ENCODE results near the gene TANGO2. TPM values are rescaled to one million over a fixed set of nuclear protein-coding genes. Genes with fewer than 3 reads are reported as not detected.
A peak's percentile ranks its signal among the peaks of the same experiment; 100 is the strongest.

TANGO2 gene
- total and polyA plus RNA-seq, 9 of the 15 experiments (the other 6 are each of a cell fraction or from before 2014, with no cell fraction given) = 15.5 to 94.9 (median 70.1) TPM

DNA sequence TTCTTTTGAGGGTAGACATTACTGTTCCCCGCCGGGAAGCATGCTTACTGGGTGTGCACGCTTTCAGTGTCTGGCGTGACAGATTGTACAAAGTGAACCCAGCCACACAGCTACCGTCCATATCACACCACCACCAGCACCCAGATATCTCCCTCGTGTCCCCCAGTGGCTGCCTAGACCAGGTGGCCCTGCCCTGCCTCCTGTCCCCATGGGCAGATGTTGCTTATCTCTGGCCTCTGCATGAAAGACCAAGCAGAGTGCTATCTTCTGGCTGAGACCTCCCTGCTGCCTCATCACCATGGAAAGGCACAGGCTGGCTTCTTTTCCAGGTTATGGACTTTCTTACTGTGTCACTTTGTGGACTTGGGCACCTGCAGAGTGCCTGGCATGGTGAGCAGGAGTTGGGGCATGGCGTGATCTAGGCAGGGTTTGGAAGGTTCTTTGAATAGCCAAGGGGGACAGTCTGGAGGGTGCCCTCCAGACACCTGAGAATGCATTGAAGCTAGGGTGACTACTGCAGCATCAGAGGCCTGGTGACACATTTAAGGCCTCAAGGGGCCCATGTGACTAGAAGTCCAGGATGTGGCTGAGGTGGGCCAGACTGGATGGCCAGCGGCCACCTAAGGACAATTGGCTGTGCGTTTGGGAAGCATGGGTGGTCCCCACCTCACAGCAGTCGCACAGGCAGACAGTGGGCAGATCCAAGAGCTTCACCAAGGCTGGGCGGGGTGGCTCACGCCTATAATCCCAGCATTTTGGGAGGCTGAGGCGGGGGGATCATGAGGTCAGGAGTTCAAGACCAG is 4.7 kb downstream of the TANGO2 start (continued):
- TF ChIP-seq, protein P1, sequence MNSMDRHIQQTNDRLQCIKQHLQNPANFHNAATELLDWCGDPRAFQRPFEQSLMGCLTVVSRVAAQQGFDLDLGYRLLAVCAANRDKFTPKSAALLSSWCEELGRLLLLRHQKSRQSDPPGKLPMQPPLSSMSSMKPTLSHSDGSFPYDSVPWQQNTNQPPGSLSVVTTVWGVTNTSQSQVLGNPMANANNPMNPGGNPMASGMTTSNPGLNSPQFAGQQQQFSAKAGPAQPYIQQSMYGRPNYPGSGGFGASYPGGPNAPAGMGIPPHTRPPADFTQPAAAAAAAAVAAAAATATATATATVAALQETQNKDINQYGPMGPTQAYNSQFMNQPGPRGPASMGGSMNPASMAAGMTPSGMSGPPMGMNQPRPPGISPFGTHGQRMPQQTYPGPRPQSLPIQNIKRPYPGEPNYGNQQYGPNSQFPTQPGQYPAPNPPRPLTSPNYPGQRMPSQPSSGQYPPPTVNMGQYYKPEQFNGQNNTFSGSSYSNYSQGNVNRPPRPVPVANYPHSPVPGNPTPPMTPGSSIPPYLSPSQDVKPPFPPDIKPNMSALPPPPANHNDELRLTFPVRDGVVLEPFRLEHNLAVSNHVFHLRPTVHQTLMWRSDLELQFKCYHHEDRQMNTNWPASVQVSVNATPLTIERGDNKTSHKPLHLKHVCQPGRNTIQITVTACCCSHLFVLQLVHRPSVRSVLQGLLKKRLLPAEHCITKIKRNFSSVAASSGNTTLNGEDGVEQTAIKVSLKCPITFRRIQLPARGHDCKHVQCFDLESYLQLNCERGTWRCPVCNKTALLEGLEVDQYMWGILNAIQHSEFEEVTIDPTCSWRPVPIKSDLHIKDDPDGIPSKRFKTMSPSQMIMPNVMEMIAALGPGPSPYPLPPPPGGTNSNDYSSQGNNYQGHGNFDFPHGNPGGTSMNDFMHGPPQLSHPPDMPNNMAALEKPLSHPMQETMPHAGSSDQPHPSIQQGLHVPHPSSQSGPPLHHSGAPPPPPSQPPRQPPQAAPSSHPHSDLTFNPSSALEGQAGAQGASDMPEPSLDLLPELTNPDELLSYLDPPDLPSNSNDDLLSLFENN (IDR thresholded peaks at IDR 0.05; ENCODE audit: low read depth in 2 of 2, low read length in 2 of 2) = peak in 1 of 2 experiments; percentile 99; a peak in 2 of 4 replicates
- TF ChIP-seq, protein P2, sequence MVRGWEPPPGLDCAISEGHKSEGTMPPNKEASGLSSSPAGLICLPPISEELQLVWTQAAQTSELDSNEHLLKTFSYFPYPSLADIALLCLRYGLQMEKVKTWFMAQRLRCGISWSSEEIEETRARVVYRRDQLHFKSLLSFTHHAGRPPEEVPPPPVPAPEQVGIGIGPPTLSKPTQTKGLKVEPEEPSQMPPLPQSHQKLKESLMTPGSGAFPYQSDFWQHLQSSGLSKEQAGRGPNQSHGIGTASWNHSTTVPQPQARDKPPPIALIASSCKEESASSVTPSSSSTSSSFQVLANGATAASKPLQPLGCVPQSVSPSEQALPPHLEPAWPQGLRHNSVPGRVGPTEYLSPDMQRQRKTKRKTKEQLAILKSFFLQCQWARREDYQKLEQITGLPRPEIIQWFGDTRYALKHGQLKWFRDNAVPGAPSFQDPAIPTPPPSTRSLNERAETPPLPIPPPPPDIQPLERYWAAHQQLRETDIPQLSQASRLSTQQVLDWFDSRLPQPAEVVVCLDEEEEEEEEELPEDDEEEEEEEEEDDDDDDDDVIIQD (CRISPR knock-in tag; IDR thresholded peaks at IDR 0.05) = peak; percentile 91
- TF ChIP-seq, protein P3, sequence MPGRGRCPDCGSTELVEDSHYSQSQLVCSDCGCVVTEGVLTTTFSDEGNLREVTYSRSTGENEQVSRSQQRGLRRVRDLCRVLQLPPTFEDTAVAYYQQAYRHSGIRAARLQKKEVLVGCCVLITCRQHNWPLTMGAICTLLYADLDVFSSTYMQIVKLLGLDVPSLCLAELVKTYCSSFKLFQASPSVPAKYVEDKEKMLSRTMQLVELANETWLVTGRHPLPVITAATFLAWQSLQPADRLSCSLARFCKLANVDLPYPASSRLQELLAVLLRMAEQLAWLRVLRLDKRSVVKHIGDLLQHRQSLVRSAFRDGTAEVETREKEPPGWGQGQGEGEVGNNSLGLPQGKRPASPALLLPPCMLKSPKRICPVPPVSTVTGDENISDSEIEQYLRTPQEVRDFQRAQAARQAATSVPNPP (IDR thresholded peaks at IDR 0.05; ENCODE audit: borderline replicate concordance, insufficient read depth, insufficient read length) = no peak
- TF ChIP-seq, protein P4, sequence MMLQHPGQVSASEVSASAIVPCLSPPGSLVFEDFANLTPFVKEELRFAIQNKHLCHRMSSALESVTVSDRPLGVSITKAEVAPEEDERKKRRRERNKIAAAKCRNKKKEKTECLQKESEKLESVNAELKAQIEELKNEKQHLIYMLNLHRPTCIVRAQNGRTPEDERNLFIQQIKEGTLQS (IDR thresholded peaks at IDR 0.05) = no peak
- TF ChIP-seq, protein P4 (CRISPR knock-in tag; conservative IDR thresholded peaks at IDR 0.05) = peak; percentile 95
- TF ChIP-seq U2AF2 (optimal IDR thresholded peaks at IDR 0.05; ENCODE audit: low read depth, low read length) (no peak), ZNF23 (CRISPR knock-in tag; IDR thresholded peaks at IDR 0.05) (peak; percentile 92), ZNF436 (CRISPR knock-in tag; IDR thresholded peaks at IDR 0.05) (peak; percentile 75), SAFB (IDR thresholded peaks at IDR 0.05; ENCODE audit: borderline replicate concordance, low read depth, low read length) (no peak), KLF16 (IDR thresholded peaks at IDR 0.05) (no peak), NR4A1 (CRISPR knock-in tag; IDR thresholded peaks at IDR 0.05) (peak; percentile 99), NR4A1 (tag; IDR thresholded peaks at IDR 0.05) (peak; percentile 99), ZNF408 (CRISPR knock-in tag; IDR thresholded peaks at IDR 0.05; ENCODE audit: low read depth) (peak; percentile 16; the same call in 1 of the 2 replicates)
- TF ChIP-seq, protein P5, sequence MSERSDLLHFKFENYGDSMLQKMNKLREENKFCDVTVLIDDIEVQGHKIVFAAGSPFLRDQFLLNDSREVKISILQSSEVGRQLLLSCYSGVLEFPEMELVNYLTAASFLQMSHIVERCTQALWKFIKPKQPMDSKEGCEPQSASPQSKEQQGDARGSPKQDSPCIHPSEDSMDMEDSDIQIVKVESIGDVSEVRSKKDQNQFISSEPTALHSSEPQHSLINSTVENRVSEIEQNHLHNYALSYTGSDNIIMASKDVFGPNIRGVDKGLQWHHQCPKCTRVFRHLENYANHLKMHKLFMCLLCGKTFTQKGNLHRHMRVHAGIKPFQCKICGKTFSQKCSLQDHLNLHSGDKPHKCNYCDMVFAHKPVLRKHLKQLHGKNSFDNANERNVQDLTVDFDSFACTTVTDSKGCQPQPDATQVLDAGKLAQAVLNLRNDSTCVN (CRISPR knock-in tag; IDR thresholded peaks at IDR 0.05) = 0 out of 2 replicates have a peak, but pooled peaks have one; percentile 64

Data from K562 (cell line).